Glomerular visceral epithelial cell (primary cell): Measurements from ENCODE around the gene CBX4.

Experiments
- DNase-seq: peaks from one replicate; pipeline ENCODE4 v3.0.0-alpha.2; 2016; ENCODE audit errors: extremely low spot score

Gene CBX4

DNA sequence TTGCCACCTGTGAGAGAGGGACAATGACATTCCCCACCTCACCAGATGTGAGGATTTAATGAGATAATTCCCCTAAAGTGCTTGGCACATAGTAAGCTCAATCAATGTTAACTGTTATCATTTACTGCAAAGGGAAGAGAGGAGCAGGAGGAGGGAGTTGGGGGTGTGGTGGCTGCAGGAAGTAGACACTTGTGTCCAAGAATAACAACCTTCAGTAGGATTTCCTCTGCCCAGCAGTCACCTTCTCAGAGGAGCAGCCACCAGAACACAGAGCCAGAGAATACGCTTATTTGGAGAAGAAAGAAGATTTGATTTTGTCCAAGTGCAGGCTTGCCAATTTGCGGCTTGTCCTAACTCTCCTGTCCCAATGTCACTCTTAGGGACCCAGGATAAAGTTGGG is 10.2 kb downstream of the CBX4 start:
- DNase-seq, result no peak

DNA sequence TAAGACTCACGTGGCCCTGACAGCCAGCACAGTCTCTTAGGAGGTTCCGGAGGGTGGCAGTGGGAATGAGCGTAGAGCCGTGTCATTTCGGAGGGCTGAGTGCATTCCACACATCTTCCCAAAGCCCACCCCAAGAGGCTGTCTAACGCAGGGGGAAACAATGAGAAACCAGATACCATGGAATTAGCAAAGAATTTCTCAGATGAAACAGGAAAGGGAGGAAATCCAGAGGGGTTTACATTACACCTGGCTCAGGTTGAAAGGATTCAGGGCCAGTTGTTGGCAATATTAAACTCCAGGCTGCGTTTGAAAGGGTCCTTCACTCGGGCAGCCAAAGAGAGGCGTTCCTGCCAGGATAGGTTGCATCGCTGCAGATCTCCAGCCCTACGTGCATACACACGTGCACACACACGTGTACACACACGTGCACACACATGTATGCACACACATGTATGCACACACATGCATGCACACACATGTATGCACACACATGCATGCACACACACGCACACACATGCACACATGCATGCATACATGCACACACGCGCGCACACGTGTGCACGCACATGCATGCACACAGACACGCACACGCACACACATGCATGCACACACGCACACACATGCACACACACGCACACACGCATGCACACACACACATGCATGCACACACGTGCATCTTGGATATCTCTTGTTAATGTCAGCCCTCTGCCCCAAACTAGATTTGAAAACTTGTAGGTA is 12.2 kb downstream of the CBX4 start:
- DNase-seq, result no peak

DNA sequence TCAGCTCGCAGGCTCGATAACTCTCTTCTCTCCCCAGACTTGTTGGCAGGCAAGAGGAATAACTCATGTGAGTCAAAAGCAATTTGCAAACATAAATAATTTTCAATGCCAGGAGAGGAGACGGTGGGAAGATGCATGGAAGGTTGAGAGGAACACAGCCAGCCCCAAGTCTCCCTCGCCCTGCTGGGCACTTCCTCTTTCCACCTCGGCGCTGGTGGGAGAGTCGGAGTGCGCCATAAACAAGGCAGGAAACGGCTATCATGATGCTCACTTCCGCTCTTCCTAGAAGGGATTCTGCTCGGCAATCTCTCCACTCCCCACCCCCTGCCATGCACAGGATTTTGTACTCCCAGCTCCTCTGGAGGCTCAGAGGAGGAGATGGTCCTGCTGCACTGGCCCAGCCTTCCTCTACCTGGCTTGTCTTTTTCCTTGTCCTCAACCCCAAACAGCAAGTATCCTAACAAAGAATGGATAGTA is 13.0 kb downstream of the CBX4 start:
- DNase-seq, result no peak

DNA sequence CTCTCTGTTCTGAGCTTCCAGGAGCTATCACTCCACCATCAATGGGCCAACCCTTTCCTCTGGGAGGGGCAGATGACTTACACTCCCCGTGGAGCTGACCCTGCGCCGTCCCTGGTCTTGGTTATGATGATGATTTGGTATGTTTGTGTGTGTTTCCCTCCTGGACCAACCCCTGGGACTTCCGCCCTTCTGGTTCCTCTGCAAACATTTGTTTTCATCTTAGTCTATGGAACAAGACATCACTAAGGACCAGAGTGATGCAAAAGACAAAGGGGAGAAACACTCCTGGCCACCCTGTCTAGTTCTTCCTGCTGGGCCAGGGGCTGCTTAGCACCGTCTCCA is 13.7 kb downstream of the CBX4 start:
- no peak for DNase-seq

DNA sequence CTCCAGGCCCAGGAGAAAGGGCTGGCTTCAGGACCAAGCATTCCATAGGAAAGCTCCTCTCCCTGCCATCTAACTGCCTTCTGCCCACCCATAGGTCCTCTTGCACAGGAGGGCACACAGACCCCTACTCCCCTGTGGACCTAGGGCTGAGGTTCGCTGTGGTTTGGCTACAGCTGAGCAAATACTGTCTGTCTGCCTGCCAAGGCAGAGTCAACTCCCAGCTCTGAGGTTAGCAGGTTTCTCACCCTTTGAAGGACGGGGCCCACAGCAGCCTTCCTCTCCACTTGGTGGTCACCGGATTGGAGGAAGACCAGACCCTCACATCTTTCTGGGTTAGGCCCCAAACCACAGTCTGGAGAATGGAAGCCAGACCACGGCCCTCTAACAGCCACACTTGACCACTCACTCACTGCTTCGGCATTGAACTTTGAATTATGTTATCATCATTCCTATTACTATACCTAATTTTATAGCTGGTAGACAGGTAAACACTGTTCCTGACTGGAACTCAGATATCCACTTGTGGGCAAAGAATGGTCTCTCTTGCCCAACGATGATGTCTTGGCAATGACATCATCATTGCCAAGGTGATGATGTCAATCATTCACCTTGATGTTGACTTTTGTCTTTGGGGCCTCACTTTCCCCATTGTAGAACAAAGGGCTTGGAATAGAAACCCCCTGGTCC is 14.2 kb downstream of the CBX4 start:
- no peak for DNase-seq

DNA sequence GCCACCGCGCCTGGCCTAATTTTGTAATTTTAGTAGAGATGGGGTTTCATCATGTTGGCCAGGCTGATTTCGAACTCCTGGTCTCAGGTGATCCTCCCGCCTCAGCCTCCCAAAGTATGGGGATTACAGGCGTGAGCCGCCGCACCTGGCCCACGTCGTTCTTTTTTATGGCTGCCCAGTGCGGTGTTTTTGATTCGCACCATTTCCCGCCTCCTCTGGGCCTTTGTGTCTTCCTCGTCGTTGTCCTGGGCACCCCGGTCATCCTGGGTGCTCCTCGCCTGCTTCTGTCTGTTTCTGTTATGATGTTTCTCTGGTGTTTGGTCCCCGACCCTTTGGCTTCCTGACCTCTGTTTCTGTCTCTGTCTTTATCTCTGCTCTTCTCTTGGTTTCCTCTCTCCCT is 15.0 kb downstream of the CBX4 start:
- DNase-seq, result no peak

DNA sequence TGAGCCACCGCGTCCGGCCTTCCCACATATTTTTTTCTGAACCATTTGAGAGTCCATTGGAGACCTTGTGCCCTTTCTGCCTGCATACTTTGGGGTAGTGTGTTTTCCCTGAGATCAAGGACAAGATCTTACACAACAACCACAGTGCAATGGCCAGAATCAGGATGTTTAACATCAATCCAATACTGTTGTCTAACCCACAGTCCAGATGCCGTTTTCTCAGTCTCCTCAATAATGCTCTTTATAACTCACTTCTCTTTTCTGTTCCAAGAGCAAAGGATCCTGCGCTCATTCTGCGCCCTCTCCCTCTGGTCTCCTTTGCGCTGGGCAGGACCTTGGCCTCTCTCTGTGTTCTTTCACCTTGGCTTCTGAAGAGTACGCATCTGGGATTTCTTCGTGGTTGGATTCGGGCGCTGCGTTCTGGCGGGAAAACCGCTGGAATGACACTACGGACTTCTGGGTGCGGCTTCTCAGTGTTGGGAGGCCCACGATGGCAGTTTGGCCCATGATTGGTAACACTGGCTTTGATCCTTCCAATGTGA is 16.6 kb downstream of the CBX4 start:
- DNase-seq, result no peak

DNA sequence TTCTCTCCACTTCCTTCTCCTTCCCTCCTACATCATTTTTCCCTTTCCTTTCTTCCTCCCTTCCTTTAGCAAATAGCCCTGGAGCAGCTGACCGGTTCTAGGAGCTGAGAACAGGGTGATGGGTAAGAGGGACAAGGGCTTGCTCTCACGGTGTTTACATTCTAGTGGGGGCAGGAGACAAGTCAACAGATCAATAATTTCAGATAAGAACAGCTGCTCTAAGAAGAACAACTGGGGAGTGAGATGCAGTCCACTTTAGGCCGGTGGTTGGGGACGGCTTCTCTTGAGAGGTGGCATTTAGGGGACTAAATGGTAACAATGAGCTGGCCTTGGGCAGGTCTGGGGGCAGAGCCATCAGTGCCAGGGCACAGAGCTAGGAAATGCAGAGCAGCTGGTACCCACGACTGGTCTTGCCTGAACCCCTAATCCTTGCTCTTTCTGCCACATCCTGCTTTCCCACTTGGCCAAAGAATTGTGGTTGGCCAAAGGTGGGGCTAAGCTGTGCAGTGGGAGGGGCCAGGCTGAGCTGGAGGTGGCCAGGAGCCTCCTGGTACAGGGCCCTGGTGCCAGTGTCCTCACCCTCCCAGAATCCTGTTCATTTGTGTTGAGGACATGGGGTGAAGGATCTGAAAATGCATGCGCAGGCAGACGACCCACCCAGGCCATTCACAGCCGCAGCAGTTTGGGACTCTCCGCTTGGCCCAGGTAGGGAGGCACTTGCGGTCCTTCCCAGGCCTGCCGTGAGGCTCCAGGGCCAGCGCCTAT is 17.7 kb downstream of the CBX4 start:
- DNase-seq, result no peak

DNA sequence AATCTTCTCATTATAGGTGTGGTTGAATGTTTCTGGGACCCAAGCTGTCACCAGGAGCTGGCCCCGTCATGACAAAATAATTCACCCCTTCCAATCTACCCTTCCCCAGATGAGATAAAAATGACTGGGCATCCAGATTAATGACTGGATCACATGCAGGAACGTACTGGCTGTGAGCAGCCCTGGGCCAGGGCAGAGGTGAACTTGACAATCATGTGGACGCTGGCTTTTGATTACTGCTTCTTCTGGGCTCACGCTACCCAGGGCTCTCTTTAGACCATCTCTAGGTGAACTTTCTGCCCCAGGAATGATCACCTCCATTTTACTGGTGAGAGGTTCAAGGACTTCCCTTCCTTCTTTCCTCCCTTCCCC is 18.3 kb downstream of the CBX4 start:
- DNase-seq, result no peak

DNA sequence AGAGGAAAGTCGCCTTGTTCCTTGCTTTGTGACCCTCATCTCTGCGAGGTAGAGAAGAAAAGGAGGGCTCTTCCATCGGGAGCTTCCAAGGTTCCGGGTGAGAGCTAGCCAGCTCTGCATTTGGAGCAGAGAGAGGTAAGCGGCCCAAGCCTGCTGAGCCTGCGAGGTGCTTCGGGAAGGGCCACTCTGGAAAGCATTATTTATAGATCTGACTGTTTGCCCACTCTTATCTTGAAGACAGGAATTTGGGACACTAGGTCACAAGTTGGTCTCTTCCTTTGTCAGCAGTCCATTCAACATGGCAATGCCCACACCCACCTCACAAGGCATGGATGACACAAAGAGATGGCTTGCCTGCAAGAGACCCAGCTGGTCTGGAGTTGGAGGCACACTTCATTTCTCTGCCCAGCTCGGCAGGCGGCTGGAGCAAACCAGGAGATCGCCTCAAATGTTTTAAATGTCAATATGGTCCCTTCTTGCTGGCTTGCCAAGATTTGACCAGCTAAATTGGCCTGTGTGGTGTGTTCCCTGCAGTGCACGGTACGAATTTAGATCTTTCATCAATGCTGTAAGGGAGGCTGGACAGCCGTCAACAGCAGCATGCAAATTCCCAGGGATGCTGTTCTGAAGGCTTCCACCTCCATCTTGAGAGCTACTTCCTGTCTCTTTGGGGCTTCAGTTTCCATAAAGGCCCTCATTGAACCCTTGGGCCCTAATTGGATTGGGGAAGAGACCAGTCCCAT is 19.5 kb downstream of the CBX4 start:
- DNase-seq, result no peak

DNA sequence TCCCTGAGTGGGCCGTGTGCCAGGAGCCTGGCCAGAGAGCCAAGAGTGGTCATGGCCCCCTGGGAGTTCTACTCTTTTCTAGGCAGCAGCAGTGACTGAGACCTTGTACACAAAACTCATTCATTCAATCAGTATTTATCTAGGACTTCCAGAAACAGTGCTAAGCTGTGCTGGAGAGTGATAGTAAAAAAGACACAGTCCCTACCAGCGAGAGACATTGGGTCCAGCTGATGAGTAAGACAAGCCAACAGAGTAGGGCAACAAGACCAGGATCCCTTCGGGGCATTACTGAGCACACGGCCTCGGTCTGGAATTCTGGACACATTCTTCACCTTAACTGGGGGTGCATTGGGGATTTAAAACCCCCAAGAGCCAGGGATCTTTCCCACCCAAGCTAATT is 20.2 kb downstream of the CBX4 start:
- no peak for DNase-seq

DNA sequence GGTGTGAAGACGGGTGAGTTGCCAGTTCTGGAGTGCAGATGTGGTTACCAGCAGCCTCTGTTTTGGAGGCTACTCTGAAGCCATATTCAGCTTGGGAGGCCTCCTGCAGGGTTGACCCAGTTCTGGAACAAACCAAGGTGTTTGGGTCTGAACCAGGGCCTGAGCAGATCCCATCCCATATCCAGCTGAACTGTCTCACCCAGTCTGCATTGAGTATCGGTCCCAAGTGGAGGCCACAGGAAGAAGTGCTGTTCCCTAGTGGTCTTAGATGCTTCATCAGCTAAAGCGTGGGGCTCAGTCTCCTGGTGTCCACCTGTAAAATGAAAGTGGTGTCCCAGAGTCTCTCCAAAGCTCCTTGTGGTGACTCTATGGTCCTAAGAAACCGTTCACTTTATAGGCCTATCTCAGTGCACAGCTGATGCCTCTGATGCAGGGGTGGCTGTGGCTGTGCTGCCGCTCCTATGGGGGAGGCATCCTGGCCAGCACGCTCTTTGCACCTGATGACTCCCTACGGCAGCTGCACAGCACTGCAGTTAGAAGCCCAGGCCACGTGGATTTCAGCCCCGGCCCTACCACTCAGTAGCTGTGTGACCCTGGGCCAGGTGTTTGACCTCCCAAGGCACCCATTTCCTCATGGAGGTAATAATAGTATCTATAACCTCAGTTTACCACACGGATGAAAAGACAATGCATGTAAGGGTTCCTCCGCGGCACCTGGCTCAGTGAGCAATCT is 21.0 kb downstream of the CBX4 start:
- DNase-seq, result no peak

DNA sequence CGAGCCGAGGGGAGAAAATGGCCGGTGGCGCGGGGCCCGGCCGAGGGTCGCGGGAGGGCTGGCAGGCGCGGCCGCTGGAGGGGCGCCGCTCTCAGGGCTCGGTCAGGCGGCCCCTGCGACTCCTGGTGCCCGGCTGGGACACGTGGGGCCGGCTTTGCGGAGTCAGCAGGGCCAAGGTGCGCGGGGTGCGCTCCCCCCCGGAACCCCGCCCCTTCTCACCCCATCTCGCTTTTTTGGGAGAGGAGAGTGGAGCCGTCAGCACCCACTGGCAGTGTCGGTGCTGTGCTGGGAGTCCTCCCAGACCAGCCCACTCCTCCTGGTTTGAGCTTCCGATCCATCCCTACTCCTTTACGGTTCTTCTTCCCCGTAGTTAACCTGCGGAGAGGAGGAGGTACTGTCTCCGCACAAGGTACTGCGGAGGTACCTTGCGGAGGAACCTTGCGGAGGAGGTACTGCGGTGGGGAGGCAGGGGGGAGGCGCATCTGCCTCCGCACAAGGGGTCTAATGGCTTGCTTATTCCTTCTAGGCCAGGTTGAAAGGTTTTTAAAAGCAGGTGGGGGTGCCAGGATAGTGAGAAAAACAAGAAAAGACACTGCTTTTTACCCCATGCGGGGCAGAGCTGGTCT is 23.3 kb downstream of the CBX4 start:
- no peak for DNase-seq

DNA sequence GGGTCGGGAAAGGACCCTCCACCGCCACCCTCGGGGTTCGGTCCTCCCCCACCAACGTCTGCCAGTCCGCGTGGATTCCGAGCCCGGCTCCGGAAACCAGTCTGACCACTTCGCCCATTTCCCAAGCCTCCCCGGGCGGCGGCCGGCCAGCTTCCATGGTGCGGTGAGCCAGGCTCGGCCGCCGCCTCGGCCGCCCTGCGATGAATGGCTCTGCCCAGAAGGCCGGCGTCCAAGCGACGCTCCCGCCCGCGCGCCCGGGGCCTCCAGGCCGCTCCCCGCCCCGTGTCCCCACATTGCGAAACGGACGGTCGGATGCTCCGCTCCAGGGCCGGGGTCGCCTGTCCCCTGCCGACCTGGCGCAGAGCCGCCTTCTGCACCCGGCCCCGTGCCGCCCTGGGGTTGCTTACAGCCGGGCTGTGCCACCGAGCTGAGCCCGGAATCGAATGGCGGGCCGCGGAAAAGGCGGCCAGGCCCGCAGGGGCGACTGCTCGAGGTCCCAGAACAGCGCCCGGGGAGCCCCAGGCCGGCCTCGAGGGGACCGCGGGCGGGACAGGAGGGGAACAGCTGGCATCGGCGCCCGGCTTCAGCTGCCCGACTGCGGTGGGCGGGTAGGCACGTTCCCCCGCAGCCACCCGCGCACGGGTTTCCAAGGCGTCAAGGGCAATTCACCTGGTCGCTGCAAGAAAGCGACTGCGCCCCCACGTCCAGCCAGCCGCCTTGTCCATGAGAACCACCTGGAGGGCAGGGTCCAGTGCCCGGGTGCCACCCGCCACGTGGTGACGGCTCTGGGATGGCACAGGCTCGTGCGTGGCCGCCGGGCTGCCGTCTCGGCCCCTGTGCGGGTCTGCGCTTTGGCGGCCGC is 24.0 kb downstream of the CBX4 start:
- DNase-seq, result no peak

DNA sequence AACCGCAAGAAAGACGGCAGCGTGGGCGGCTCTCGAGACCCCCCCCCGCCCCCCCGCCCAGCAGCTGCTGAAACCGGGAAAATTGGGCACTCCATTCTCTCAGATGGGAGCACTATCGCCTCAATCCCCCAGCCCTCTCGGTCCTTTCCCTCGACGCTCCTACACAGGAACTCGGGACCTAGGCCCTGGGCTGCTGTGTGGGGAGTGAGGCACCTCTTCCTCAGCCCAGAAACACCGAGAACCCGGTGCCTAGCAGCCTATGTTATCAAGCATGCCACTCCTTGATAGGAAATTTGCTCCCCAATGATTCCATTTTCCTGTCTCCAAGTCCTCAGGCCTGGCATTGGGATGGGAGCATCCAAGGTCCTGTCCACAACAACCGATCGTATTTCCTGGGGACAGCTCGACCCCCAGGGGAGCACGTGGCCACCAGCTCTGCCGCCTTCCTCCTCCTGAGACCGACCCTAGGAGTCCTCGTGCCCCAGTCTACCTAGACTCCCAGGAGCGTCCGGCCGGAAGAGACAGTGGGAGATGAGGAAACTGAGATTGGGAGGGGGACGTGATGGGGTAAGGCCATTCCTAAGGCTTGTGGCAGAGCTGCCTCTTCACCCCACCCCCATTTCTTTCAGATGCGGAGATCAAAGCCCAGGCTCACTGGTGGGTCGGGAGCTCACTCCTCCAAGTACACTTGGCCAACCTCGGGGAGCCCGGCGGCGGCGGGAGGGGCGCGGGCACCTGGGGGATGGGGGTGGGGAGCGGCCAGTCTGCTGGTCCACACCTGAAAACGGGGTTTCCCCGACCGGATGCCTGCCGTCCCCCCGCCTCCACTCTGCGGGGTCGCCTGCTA is 24.9 kb downstream of the CBX4 start:
- DNase-seq, result no peak

DNA sequence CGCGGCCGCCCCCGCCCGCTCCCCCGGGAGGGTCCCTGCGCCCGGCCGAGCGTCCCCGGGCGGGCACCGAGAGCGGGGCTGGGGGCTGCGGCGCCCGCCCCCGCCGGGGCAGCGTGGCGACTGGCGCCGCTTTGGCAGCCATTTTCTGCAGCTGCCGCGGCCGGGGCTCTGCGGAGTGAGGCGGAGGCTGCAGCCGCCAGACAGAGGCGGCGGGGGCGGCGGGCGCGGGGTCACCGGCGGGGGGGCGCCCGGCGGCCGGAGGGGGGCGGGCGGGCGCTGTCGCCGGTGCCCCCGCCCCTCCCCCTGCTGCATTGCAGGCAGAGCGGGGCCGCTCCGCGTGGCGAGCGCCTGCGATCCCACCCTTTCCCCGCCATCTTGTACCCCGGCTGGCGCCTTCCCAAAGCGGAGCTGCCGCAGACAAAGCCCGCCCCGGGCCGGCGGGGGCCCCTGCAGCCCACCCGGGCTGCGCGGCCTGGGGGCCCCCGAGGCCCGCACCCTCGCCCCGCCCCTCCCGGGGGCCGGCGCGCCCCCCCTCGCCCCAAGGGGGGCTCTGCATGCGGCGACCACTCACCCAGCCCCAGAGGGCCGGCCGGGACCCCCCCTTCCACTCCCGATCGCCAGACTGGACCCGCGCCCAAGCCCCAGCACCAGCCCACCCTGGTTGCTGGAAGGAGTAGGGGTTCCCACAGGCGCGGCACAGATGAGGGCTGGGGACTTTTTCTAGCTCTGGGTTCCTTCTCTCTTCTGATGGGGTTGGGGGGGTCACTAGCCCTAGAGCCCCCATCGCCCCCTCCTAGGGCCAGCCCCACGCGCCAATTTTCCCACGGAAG is 25.7 kb downstream of the CBX4 start:
- no peak for DNase-seq

DNA sequence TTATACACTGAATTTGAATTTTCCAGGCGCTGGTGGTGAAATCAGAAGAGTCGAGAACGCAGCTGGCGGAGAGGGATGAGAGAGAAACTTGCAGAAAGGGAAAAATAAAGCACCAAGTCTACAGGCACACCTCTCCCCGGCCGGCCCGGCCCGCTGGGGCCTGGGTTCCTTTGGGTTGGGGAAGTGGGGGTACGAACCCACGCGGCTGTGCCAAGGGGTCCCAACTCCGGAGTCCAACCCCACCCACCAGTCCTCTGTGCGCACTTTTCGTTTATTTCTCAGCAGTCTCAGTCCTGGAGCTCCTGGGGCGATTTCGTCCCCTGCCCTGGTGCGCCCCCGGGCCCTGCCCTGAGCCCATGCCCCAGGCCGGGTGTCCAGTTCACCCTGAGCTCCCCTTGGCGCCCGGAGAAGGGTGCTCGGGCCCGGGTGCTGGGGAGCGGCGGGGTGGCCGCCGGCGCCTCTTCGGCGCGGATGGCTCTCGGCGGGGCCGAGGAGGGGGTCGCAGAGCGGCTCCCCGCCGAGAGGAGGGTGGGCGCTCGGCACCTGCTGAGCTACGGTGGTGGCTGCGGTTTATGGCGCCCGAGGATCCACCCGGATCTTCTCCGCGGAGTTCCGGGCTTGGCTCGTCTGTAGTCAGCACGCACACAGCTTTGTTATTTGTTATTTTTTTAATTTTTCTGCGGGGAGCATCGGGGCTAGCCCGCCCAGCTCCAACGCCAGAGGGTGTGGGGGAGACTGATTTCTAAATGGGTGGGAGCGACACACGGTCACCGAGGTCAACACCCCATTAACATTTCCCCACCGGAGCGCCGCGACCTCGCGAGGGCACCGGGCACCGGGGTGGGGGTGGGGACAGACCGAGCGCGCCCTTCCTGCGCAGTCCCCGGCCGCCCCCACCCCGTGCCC is 26.6 kb downstream of the CBX4 start:
- no peak for DNase-seq
